WTC11 (cell line): Measurements from ENCODE around the gene STAT3. TPM values are rescaled to one million over a fixed set of nuclear protein-coding genes. Genes with fewer than 3 reads are reported as not detected.

Experiments
- ATAC-seq: fragments of 200-7000 bp; cut with Tn5 transposase; 2 replicates; pipeline ENCODE4 v1.10.0; 2021; ENCODE audit warnings: mild to moderate bottlenecking, moderate library complexity
- CTCF ChIA-PET: fragments of 300-600 bp; sonication (Branson Sonifier 250); formaldehyde crosslinking; loops from one replicate; lab custom pipeline; 2021; ENCODE audit warnings: antibody characterized with exemption; lab: Charles Lee
- POLR2A ChIA-PET: fragments of 350-600 bp; sonication (Branson Sonifier 250); formaldehyde crosslinking; loops from one replicate; lab custom pipeline; 2021; ENCODE audit warnings: antibody characterized with exemption; lab: Charles Lee
- DNase-seq: peaks from one replicate; pipeline ENCODE4 v3.0.0; 2021; ENCODE audit warnings: low spot score
- H3K27ac Mint-ChIP-seq: 2 replicates; pipeline ENCODE4 v1.8.0; 2021; ENCODE audit warnings: mixed read lengths
- H3K27me3 Mint-ChIP-seq: 2 replicates; pipeline ENCODE4 v1.8.0; 2021; ENCODE audit warnings: low read depth, mild to moderate bottlenecking, moderate library complexity, mixed read lengths
- H3K36me3 Mint-ChIP-seq: 2 replicates; pipeline ENCODE4 v1.8.0; 2021; ENCODE audit warnings: mixed read lengths
- H3K4me1 Mint-ChIP-seq: 2 replicates; pipeline ENCODE4 v1.8.0; 2022; ENCODE audit warnings: mixed read lengths
- H3K4me3 Mint-ChIP-seq: 2 replicates; pipeline ENCODE4 v1.8.0; 2021; ENCODE audit warnings: mild to moderate bottlenecking, moderate library complexity, mixed read lengths
- H3K9me3 Mint-ChIP-seq: 2 replicates; pipeline ENCODE4 v1.8.0; 2021; ENCODE audit warnings: mixed read lengths
- CREB1 ChIP-seq: sonication (generic); formaldehyde crosslinking; IDR thresholded peaks from 2 replicates; pipeline ENCODE4 v1.8.0; 2023; ENCODE audit warnings: mild to moderate bottlenecking, missing genetic modification reagents
- CTCF ChIP-seq: fragments of 200-600 bp; IDR thresholded peaks from 2 replicates; pipeline ENCODE4 v1.8.0; 2022; ENCODE audit warnings: antibody characterized with exemption
- ETV6 ChIP-seq: sonication (generic); formaldehyde crosslinking; IDR thresholded peaks from 2 replicates; pipeline ENCODE4 v1.8.1; 2022; ENCODE audit warnings: mild to moderate bottlenecking, missing genetic modification reagents
- FOXK1 ChIP-seq: sonication (generic); formaldehyde crosslinking; IDR thresholded peaks from 2 replicates; pipeline ENCODE4 v1.8.0; 2022; ENCODE audit warnings: mild to moderate bottlenecking, moderate library complexity, missing genetic modification reagents
- FOXP1 ChIP-seq: sonication (generic); formaldehyde crosslinking; IDR thresholded peaks from 2 replicates; pipeline ENCODE4 v1.8.0; 2022; ENCODE audit warnings: missing genetic modification reagents, mild to moderate bottlenecking, moderate library complexity, borderline replicate concordance
- GABPB1 ChIP-seq: sonication (generic); formaldehyde crosslinking; IDR thresholded peaks from 2 replicates; pipeline ENCODE4 v1.8.1; 2023; ENCODE audit warnings: mild to moderate bottlenecking, missing genetic modification reagents
- GTF2I ChIP-seq: fragments of 250-450 bp; sonication (Bioruptor Pico); conservative IDR thresholded peaks from 2 replicates; pipeline ENCODE4 v1.4.0; 2021; ENCODE audit warnings: mild to moderate bottlenecking
- KAT7 ChIP-seq: sonication (generic); formaldehyde crosslinking; IDR thresholded peaks from 2 replicates; pipeline ENCODE4 v1.8.1; 2023; ENCODE audit warnings: missing genetic modification reagents, mild to moderate bottlenecking, borderline replicate concordance
- MAX ChIP-seq: sonication (generic); formaldehyde crosslinking; IDR thresholded peaks from 2 replicates; pipeline ENCODE4 v1.8.0; 2022; ENCODE audit warnings: mild to moderate bottlenecking, missing genetic modification reagents
- RORB ChIP-seq: fragments of 250-450 bp; sonication (Bioruptor Pico); IDR thresholded peaks from 2 replicates; pipeline ENCODE4 v1.9.0; 2021; ENCODE audit warnings: mild to moderate bottlenecking
- SMAD3 ChIP-seq: sonication (generic); formaldehyde crosslinking; IDR thresholded peaks from 2 replicates; pipeline ENCODE4 v1.8.0; 2022; ENCODE audit warnings: missing genetic modification reagents, mild to moderate bottlenecking, borderline replicate concordance
- SMAD4 ChIP-seq: sonication (generic); formaldehyde crosslinking; IDR thresholded peaks from 2 replicates; pipeline ENCODE4 v1.8.0; 2022; ENCODE audit warnings: mild to moderate bottlenecking, missing genetic modification reagents
- SOX15 ChIP-seq: fragments of 250-450 bp; sonication (Bioruptor Pico); IDR thresholded peaks from 2 replicates; pipeline ENCODE4 v1.9.0; 2021; ENCODE audit warnings: mild to moderate bottlenecking
- TEAD1 ChIP-seq: sonication (generic); formaldehyde crosslinking; IDR thresholded peaks from 2 replicates; pipeline ENCODE4 v1.8.0; 2022; ENCODE audit warnings: mild to moderate bottlenecking, missing genetic modification reagents
- ZBTB43 ChIP-seq: sonication (generic); formaldehyde crosslinking; IDR thresholded peaks from 2 replicates; pipeline ENCODE4 v1.8.1; 2023; ENCODE audit warnings: mild to moderate bottlenecking, missing genetic modification reagents
- ZNF396 ChIP-seq: fragments of 250-450 bp; sonication (Bioruptor Pico); IDR thresholded peaks from 2 replicates; pipeline ENCODE4 v1.8.0; 2021; ENCODE audit warnings: mild to moderate bottlenecking, moderate library complexity, borderline replicate concordance
- ZNF416 ChIP-seq: fragments of 250-450 bp; sonication (Bioruptor Pico); IDR thresholded peaks from 2 replicates; pipeline ENCODE4 v1.9.0; 2021; ENCODE audit warnings: mild to moderate bottlenecking, inconsistent platforms
- ZNF512 ChIP-seq: sonication (generic); formaldehyde crosslinking; IDR thresholded peaks from 2 replicates; pipeline ENCODE4 v1.8.1; 2022; ENCODE audit warnings: missing genetic modification reagents, borderline replicate concordance
- total RNA-seq: library from RNA; stranded (reverse); gene quantifications from 3 replicates; pipeline ENCODE4 v1.2.3, GENCODE V29; 2021
- TF ChIP-seq, protein P1 (sequence below): sonication (generic); formaldehyde crosslinking; conservative IDR thresholded peaks from 2 replicates; pipeline ENCODE4 v1.8.1; 2022; ENCODE audit warnings: mild to moderate bottlenecking, missing genetic modification reagents
- TF ChIP-seq, protein P2 (sequence below): sonication (generic); formaldehyde crosslinking; IDR thresholded peaks from 2 replicates; pipeline ENCODE4 v1.8.0; 2022; ENCODE audit warnings: mild to moderate bottlenecking, missing genetic modification reagents
- TF ChIP-seq, protein P3 (sequence below): fragments of 250-450 bp; sonication (Bioruptor Pico); IDR thresholded peaks from 2 replicates; pipeline ENCODE4 v2.1.2; 2022; ENCODE audit warnings: mild to moderate bottlenecking, moderate library complexity
- TF ChIP-seq, protein P4 (sequence below): sonication (generic); formaldehyde crosslinking; IDR thresholded peaks from 2 replicates; pipeline ENCODE4 v1.8.1; 2022; ENCODE audit warnings: low read depth, mild to moderate bottlenecking, moderate library complexity, missing genetic modification reagents, borderline replicate concordance
- TF ChIP-seq, protein P5 (sequence below): fragments of 250-450 bp; sonication (Bioruptor Pico); IDR thresholded peaks from 2 replicates; pipeline ENCODE4 v1.9.0; 2021; ENCODE audit warnings: mild to moderate bottlenecking

STAT3 gene
- total RNA-seq, 1 experiment from 2014 or later, result 98.0 TPM

DNA sequence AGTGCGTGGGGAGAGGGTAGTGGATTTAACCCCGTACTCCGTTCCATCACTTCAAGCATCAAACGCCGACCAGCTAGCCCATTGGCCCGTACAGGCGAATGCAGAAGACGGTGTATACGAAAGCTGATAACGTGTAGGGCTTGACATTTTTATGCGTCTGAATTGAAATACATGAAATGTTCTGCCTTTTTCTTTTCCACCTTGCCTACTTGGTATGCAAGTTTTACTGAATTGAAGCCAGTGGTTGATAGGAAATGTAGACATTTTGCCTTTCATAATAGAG is 834 bp upstream of the STAT3 start:
- no peak for DNase-seq
- Mint-ChIP-seq H3K4me3 (peak overlapping the region; percentile 94), H3K4me1 (peaks cover 41% of the 10 kb centered on the region), H3K27ac (peak overlapping the region; percentile 98), H3K9me3 (no peaks in the 10 kb centered on the region), H3K36me3 (peaks cover 6% of the 10 kb centered on the region), H3K27me3 (no peaks in the 10 kb centered on the region)
- ChIA-PET CTCF (interaction anchor here (0.8 to 2.9 kb wide), 17 partner anchors 10 to 167 kb away, joined by 3 to 41 read pairs (median 7); partner anchors contain the start of gene CAVIN1), POLR2A (interaction anchor here (0.9 to 2.5 kb wide), 6 partner anchors 10 to 66 kb away, joined by 3 to 23 read pairs (median 8); partner anchors contain the start of gene CAVIN1)
- TF ChIP-seq ZNF512 (CRISPR knock-in tag) (no peak), SOX15 (no peak), GABPB1 (CRISPR knock-in tag) (no peak), ETV6 (CRISPR knock-in tag) (no peak), FOXP1 (CRISPR knock-in tag) (no peak), FOXK1 (CRISPR knock-in tag) (no peak), MAX (CRISPR knock-in tag) (no peak), TEAD1 (CRISPR knock-in tag) (no peak), SMAD3 (CRISPR knock-in tag) (no peak), CREB1 (CRISPR knock-in tag) (no peak), RORB (CRISPR knock-in tag) (no peak)
- TF ChIP-seq, protein P1, sequence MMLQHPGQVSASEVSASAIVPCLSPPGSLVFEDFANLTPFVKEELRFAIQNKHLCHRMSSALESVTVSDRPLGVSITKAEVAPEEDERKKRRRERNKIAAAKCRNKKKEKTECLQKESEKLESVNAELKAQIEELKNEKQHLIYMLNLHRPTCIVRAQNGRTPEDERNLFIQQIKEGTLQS (CRISPR knock-in tag), result no peak
- TF ChIP-seq, protein P2, sequence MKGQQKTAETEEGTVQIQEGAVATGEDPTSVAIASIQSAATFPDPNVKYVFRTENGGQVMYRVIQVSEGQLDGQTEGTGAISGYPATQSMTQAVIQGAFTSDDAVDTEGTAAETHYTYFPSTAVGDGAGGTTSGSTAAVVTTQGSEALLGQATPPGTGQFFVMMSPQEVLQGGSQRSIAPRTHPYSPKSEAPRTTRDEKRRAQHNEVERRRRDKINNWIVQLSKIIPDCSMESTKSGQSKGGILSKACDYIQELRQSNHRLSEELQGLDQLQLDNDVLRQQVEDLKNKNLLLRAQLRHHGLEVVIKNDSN (CRISPR knock-in tag), result no peak
- TF ChIP-seq, protein P3, sequence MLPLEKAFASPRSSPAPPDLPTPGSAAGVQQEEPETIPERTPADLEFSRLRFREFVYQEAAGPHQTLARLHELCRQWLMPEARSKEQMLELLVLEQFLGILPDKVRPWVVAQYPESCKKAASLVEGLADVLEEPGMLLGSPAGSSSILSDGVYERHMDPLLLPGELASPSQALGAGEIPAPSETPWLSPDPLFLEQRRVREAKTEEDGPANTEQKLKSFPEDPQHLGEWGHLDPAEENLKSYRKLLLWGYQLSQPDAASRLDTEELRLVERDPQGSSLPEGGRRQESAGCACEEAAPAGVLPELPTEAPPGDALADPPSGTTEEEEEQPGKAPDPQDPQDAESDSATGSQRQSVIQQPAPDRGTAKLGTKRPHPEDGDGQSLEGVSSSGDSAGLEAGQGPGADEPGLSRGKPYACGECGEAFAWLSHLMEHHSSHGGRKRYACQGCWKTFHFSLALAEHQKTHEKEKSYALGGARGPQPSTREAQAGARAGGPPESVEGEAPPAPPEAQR (CRISPR knock-in tag), result no peak
- ATAC-seq, result no peak

- H3K27ac Mint-ChIP-seq, result peak overlapping the region; percentile 95
- TF ChIP-seq ZNF396 (CRISPR knock-in tag) (no peak), SMAD4 (CRISPR knock-in tag) (no peak), GABPB1 (CRISPR knock-in tag) (no peak), CTCF (no peak), GTF2I (no peak), KAT7 (CRISPR knock-in tag) (0 out of 2 replicates have a peak, but pooled peaks have one; percentile 95), ZNF416 (CRISPR knock-in tag) (no peak), ZBTB43 (CRISPR knock-in tag) (no peak)
- TF ChIP-seq, protein P4, sequence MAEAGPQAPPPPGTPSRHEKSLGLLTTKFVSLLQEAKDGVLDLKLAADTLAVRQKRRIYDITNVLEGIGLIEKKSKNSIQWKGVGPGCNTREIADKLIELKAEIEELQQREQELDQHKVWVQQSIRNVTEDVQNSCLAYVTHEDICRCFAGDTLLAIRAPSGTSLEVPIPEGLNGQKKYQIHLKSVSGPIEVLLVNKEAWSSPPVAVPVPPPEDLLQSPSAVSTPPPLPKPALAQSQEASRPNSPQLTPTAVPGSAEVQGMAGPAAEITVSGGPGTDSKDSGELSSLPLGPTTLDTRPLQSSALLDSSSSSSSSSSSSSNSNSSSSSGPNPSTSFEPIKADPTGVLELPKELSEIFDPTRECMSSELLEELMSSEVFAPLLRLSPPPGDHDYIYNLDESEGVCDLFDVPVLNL (CRISPR knock-in tag), result 0 out of 2 replicates have a peak, but pooled peaks have one; percentile 39
- TF ChIP-seq, protein P5, sequence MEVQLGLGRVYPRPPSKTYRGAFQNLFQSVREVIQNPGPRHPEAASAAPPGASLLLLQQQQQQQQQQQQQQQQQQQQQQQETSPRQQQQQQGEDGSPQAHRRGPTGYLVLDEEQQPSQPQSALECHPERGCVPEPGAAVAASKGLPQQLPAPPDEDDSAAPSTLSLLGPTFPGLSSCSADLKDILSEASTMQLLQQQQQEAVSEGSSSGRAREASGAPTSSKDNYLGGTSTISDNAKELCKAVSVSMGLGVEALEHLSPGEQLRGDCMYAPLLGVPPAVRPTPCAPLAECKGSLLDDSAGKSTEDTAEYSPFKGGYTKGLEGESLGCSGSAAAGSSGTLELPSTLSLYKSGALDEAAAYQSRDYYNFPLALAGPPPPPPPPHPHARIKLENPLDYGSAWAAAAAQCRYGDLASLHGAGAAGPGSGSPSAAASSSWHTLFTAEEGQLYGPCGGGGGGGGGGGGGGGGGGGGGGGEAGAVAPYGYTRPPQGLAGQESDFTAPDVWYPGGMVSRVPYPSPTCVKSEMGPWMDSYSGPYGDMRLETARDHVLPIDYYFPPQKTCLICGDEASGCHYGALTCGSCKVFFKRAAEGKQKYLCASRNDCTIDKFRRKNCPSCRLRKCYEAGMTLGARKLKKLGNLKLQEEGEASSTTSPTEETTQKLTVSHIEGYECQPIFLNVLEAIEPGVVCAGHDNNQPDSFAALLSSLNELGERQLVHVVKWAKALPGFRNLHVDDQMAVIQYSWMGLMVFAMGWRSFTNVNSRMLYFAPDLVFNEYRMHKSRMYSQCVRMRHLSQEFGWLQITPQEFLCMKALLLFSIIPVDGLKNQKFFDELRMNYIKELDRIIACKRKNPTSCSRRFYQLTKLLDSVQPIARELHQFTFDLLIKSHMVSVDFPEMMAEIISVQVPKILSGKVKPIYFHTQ (CRISPR knock-in tag), result no peak
Measured at GRCh38 chr17:42387661-42388380, 421 bp downstream of the STAT3 start.

More at GRCh38 chr17:42387661-42388380, 421 bp downstream of the STAT3 start:
- Mint-ChIP-seq H3K9me3 (no peaks in the 10 kb centered on the region), H3K27me3 (no peaks in the 10 kb centered on the region), H3K4me1 (peaks cover 43% of the 10 kb centered on the region), H3K36me3 (peaks cover 8% of the 10 kb centered on the region), H3K4me3 (peak overlapping the region; percentile 94)
- ATAC-seq, result peak; percentile 3
- ChIA-PET POLR2A (interaction anchor here (0.5 to 2.5 kb wide), 13 partner anchors 9 to 111 kb away, joined by 3 to 23 read pairs (median 4); partner anchors contain the start of gene CAVIN1), CTCF (interaction anchor here (0.6 to 2.9 kb wide), 23 partner anchors 9 to 610 kb away, joined by 3 to 41 read pairs (median 4); partner anchors contain the start of genes CAVIN1, NAGLU, RPL27 and STAT5B)
- peak; percentile 59 for DNase-seq
